NB4 (cell line): ENCODE results near the gene TTC9.

Source experiments
- DNase-seq: peaks from one replicate; pipeline ENCODE4 v3.0.0; 2010; ENCODE audit warnings: low read depth
- H3K4me3 ChIP-seq: one replicate; pipeline ENCODE4 v1.5.1; 2011; ENCODE audit warnings: mild to moderate bottlenecking, low read depth, low read length, moderate library complexity
- MYC ChIP-seq: IDR thresholded peaks from 2 replicates; pipeline ENCODE4 v1.6.1; 2011; ENCODE audit warnings: low read depth, low read length
- POLR2A ChIP-seq: IDR thresholded peaks from 2 replicates; pipeline ENCODE4 v1.6.1; 2011; ENCODE audit warnings: mild to moderate bottlenecking; ENCODE audit not compliant: insufficient read length; ENCODE audit errors: extremely low read depth
- TF ChIP-seq, protein P1 (sequence below): IDR thresholded peaks from 2 replicates; pipeline ENCODE4 v1.6.1; 2011; ENCODE audit warnings: low read depth, low read length
- TF ChIP-seq, protein P2 (sequence below): IDR thresholded peaks from one replicate; pipeline ENCODE4 v1.5.1; 2012; ENCODE audit warnings: low read depth, low read length

TTC9 gene

DNA sequence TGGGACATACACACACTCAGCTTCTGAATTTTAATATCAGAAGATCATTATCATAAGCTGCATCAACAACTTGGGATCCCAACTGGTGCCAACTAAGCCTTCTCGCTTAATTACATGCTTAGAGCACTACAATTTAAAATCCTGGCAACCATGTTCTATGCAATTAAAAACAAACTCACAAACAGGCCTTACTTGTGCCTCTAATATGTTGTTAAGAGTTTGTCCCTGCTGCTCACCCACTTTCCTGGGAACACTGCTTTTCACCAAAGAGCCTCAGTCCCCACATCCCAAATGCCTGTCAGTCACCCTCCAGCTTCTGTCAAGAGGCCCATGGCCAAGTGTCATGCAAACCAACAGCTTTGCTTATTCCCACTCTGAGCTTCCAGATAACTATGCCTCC, 69.7 kb downstream of the TTC9 start:
- no peak overlapping the region for H3K4me3 ChIP-seq
- TF ChIP-seq, protein P1, sequence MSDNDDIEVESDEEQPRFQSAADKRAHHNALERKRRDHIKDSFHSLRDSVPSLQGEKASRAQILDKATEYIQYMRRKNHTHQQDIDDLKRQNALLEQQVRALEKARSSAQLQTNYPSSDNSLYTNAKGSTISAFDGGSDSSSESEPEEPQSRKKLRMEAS, result no peak
- TF ChIP-seq POLR2A, result no peak
- no peak for DNase-seq

- H3K4me3 ChIP-seq, result no peak overlapping the region
- TF ChIP-seq, protein P1, result no peak
- no peak for TF ChIP-seq MYC
- TF ChIP-seq POLR2A, result no peak
- TF ChIP-seq, protein P2, sequence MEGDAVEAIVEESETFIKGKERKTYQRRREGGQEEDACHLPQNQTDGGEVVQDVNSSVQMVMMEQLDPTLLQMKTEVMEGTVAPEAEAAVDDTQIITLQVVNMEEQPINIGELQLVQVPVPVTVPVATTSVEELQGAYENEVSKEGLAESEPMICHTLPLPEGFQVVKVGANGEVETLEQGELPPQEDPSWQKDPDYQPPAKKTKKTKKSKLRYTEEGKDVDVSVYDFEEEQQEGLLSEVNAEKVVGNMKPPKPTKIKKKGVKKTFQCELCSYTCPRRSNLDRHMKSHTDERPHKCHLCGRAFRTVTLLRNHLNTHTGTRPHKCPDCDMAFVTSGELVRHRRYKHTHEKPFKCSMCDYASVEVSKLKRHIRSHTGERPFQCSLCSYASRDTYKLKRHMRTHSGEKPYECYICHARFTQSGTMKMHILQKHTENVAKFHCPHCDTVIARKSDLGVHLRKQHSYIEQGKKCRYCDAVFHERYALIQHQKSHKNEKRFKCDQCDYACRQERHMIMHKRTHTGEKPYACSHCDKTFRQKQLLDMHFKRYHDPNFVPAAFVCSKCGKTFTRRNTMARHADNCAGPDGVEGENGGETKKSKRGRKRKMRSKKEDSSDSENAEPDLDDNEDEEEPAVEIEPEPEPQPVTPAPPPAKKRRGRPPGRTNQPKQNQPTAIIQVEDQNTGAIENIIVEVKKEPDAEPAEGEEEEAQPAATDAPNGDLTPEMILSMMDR, result no peak
- DNase-seq, result no peak
Observed at GRCh38 chr14:70713096-70713495, 71.4 kb downstream of the TTC9 start.

- no peak for DNase-seq
- TF ChIP-seq, protein P1, result no peak
- TF ChIP-seq, protein P2, result no peak
- TF ChIP-seq POLR2A (no peak), MYC (no peak)
- H3K4me3 ChIP-seq, result no peak overlapping the region
Observed at GRCh38 chr14:70713511-70713916, 71.8 kb downstream of the TTC9 start.

DNA sequence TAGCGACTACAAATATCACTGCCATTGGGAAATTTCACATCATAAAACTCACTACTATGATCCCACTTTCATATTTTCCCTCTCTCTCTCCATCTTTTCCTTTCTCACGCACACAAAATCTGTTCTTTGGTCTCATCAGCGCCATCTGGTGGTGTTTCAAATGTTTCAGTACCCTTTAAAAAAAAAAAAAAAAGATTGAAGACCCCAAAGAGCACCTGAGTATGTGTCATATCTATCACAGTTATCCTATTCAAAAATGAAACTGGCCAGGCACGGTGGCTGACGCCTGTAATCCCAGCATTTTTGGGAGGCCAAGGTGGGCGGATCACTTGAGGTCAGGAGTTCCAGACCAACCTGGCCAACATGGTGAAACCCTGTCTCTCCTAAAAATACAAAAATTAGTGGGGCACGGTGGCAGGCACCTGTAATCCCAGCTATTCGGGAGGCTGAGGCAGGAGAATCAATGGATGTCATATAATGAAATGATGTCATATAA, 72.4 kb downstream of the TTC9 start:
- peak; percentile 62 for DNase-seq
- TF ChIP-seq POLR2A (no peak), MYC (no peak)
- TF ChIP-seq, protein P1, result no peak
- TF ChIP-seq, protein P2, result peak; percentile 44
- H3K4me3 ChIP-seq, result no peak overlapping the region

- TF ChIP-seq POLR2A (no peak), MYC (no peak)
- TF ChIP-seq, protein P2, result no peak
- TF ChIP-seq, protein P1, result no peak
- H3K4me3 ChIP-seq, result no peak overlapping the region
- no peak for DNase-seq
Observed at GRCh38 chr14:70716483-70716882, 74.8 kb downstream of the TTC9 start.

- DNase-seq, result no peak
- TF ChIP-seq, protein P1, result no peak
- no peak for TF ChIP-seq MYC
- no peak for TF ChIP-seq POLR2A
- TF ChIP-seq, protein P2, result no peak
- H3K4me3 ChIP-seq, result no peak overlapping the region
Observed at GRCh38 chr14:70716958-70717357, 75.2 kb downstream of the TTC9 start.
